Esophagus squamous epithelium (tissue), 5 donors: Measurements from ENCODE around the gene CCNT1. TPM values are rescaled to one million over a fixed set of nuclear protein-coding genes. Genes with fewer than 3 reads are reported as not detected.
"Not testable (repeated sequence)": the region's sequence is repeated elsewhere in the genome, so short reads cannot be mapped to it uniquely, and the experiment has no call there.

Experiments
- DNase-seq: peaks from one replicate; lab custom pipeline; 2025; lab: John Stamatoyannopoulos, UW
- H3K27ac ChIP-seq, 4 donors: fragments of 200-600 bp; sonication (generic); one replicate each; pipeline ENCODE4 v1.5.1; 2016 to 2019; ENCODE audit warnings: mild to moderate bottlenecking in 1 of 4
- H3K27me3 ChIP-seq, 4 donors: fragments of 200-600 bp; sonication (generic); 1 replicate in 3 of 4; 2 replicates in 1 of 4; pipeline versions ENCODE4 v1.5.1 to v1.6.0; 2017 to 2021; ENCODE audit warnings: antibody characterized with exemption in 1 of 4
- H3K36me3 ChIP-seq, 3 donors: fragments of 200-600 bp; sonication (generic); one replicate each; pipeline ENCODE4 v1.5.1; 2016 to 2019
- H3K4me1 ChIP-seq, 3 donors: fragments of 200-600 bp; sonication (generic); one replicate each; pipeline ENCODE4 v1.5.1; 2017 to 2019
- H3K4me3 ChIP-seq, 4 donors: fragments of 200-600 bp; sonication (generic); 1 replicate in 3 of 4; 2 replicates in 1 of 4; pipeline ENCODE4 v1.5.1; 2016 to 2019; ENCODE audit warnings: mild to moderate bottlenecking in 2 of 4, moderate library complexity in 1 of 4
- H3K9me3 ChIP-seq, 3 donors: fragments of 200-600 bp; sonication (generic); one replicate each; pipeline ENCODE4 v1.5.1; 2016 to 2019
- CTCF ChIP-seq, 6 experiments: fragments of 450-650 bp in 4 of 6; fragments of 200-600 bp in 2 of 6; sonication (generic) in 2 of 6; IDR thresholded peaks; one replicate each; pipeline ENCODE4 v1.5.1; 2016 to 2019; ENCODE audit warnings: antibody characterized with exemption in 6 of 6, mild to moderate bottlenecking in 4 of 6, moderate library complexity in 4 of 6
- POLR2A ChIP-seq, 4 donors: fragments of 450-650 bp; IDR thresholded peaks; one replicate each; pipeline ENCODE4 v1.6.1; 2017; ENCODE audit warnings: antibody characterized with exemption in 4 of 4, mild to moderate bottlenecking in 4 of 4, moderate library complexity in 3 of 4
- WGBS, 2 donors: methylation state at CpG; one replicate each; pipeline ENCODE4 v1.1.5; 2018; 5-methylcytosine and 5-hydroxymethylcytosine counted together
- intact Hi-C: fragments of 100-400 bp; cut with DNase I; formaldehyde crosslinking; loops from one replicate; pipeline ENCODE4 v1.15.0; 2022
- total RNA-seq, 4 donors: library from RNA; depleted of rRNA; stranded (reverse); fragments of >200 nt; gene quantifications; one replicate each; pipeline ENCODE4 v1.1.0, GENCODE V29; 2016
- donor health status: DM: yes; HTN: yes; CAD: no.

Gene CCNT1
- total RNA-seq, 4 donors from 2014 or later = 16.2 to 23.3 (median 18.5) TPM

GRCh38 chr12:48728807-48729206, 12.3 kb upstream of the CCNT1 start:
- WGBS, 2 donors = 68 to 76% methylated on average over 5 of the region's 5 CpGs
- intact Hi-C loops = no loop called here
- Histone ChIP-seq H3K4me3 (no peak overlapping the region), H3K9me3 (no peaks in the 10 kb centered on the region), H3K27me3 (no peaks in the 10 kb centered on the region), H3K36me3 (no peaks in the 10 kb centered on the region), H3K27ac (no peak overlapping the region), H3K4me1 (no peaks in the 10 kb centered on the region)
- TF ChIP-seq POLR2A (IDR thresholded peaks at IDR 0.05) (no peak), CTCF (IDR thresholded peaks at IDR 0.05) (no peak)
- DNase-seq = no peak

GRCh38 chr12:48720737-48721136, 4.2 kb upstream of the CCNT1 start:
- DNase-seq, H3K27me3 ChIP-seq, H3K36me3 ChIP-seq, intact Hi-C loops, H3K27ac ChIP-seq, H3K4me3 ChIP-seq: not testable (repeated sequence)
- H3K9me3 ChIP-seq = peaks cover 0 to 19% (median 8%) of the 10 kb centered on the region in 3 donors
- 96 to 100% methylated on average over 1 of the region's 1 CpG for WGBS, 2 donors
- peaks cover 0 to 12% (median under 1%) of the 10 kb centered on the region in 3 donors for H3K4me1 ChIP-seq

- H3K27ac ChIP-seq, H3K4me3 ChIP-seq, intact Hi-C loops, DNase-seq, H3K27me3 ChIP-seq, H3K36me3 ChIP-seq: not testable (repeated sequence)
- 64 to 79% methylated on average over 2 of the region's 2 CpGs for WGBS, 2 donors
- Histone ChIP-seq H3K9me3 (peaks cover 0 to 19% (median 8%) of the 10 kb centered on the region in 3 donors), H3K4me1 (peaks cover 3 to 17% (median 6%) of the 10 kb centered on the region in 3 donors)
These were observed 3.7 kb upstream of the CCNT1 start for GRCh38 chr12:48720171-48720570.

GRCh38 chr12:48719002-48719401, 2.5 kb upstream of the CCNT1 start:
- WGBS, 2 donors = 76 to 83% methylated on average over 4 of the region's 4 CpGs
- H3K27ac ChIP-seq, H3K4me3 ChIP-seq, H3K27me3 ChIP-seq, H3K36me3 ChIP-seq, DNase-seq, intact Hi-C loops: not testable (repeated sequence)
- Histone ChIP-seq H3K9me3 (peaks cover 0 to 19% (median 8%) of the 10 kb centered on the region in 3 donors), H3K4me1 (peaks cover 8 to 29% (median 18%) of the 10 kb centered on the region in 3 donors)

DNA sequence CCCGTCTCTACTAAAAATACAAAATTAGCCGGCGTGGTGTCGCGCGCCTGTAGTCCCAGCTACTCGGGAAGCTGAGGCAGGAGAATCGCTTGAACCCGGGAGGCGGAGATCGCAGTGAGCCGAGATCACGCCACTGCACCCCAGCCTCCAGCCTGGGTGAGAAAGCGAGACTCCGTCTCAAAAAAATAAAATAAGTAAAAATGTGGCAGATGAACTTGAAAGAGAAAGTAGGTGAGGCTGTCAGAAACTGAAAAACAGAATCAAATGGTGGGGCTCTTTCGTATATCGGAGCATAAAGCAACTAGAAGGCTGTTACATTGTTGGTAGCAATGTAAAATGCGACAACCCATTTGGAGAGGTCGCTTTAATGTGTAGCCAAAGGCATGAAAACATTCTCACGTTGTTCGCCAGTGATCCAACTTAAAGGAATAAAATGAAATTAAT, 767 bp upstream of the CCNT1 start:
- Histone ChIP-seq H3K9me3 (peaks cover 0 to 19% (median 8%) of the 10 kb centered on the region in 3 donors), H3K27me3 (no peaks in the 10 kb centered on the region), H3K4me1 (peaks cover 8 to 45% (median 25%) of the 10 kb centered on the region in 3 donors), H3K4me3 (peak overlapping the region; percentile 41 to 93 (median 86)), H3K27ac (peak overlapping the region; percentile 88 to 99 (median 96)), H3K36me3 (peaks cover 0 to 26% (median 0%) of the 10 kb centered on the region in 3 donors)
- intact Hi-C loops = no loop called here
- no peak for DNase-seq
- WGBS, 2 donors = 10 to 27% methylated on average over 7 to 16 of the region's 21 CpGs
- TF ChIP-seq CTCF (IDR thresholded peaks at IDR 0.05) (no peak), POLR2A (IDR thresholded peaks at IDR 0.05) (no peak)

DNA sequence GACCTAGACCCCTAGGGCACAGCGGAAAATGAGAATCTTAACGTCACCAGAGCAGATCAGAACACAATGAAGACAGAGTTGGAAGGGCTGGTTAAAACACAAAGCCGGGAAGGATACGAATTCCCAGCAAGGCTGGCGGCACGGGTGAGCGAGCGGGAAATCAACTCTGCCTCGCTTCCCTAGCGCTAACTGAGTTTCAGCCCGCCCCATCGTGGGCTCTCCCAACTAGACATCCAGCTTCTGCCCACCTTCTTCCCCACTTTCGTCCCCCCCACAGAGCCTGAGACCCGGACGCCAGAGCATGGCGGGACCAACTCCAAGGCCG, 377 bp downstream of the CCNT1 start:
- peaks cover 0 to 16% (median 8%) of the 10 kb centered on the region in 3 donors for H3K9me3 ChIP-seq
- peaks cover 0 to 37% (median 3%) of the 10 kb centered on the region in 3 donors for H3K36me3 ChIP-seq
- WGBS, 2 donors = 0 to 3% methylated on average over 6 to 15 of the region's 17 CpGs
- peaks cover 8 to 55% (median 25%) of the 10 kb centered on the region in 3 donors for H3K4me1 ChIP-seq
- TF ChIP-seq POLR2A (IDR thresholded peaks at IDR 0.05) = no peak
- TF ChIP-seq CTCF (IDR thresholded peaks at IDR 0.05) = no peak
- H3K27ac ChIP-seq = peak overlapping the region; percentile 88 to 99 (median 96)
- DNase-seq = no peak
- H3K4me3 ChIP-seq = peak overlapping the region; percentile 41 to 93 (median 86)
- H3K27me3 ChIP-seq = no peaks in the 10 kb centered on the region
- intact Hi-C loops = no loop called here

- Histone ChIP-seq H3K27me3 (no peaks in the 10 kb centered on the region), H3K36me3 (peaks cover 0 to 70% (median 3%) of the 10 kb centered on the region in 3 donors), H3K4me1 (peaks cover 8 to 86% (median 25%) of the 10 kb centered on the region in 3 donors), H3K4me3 (no peak overlapping the region), H3K27ac (no peak overlapping the region), H3K9me3 (no peaks in the 10 kb centered on the region)
- TF ChIP-seq POLR2A (IDR thresholded peaks at IDR 0.05) (no peak), CTCF (IDR thresholded peaks at IDR 0.05) (no peak)
- intact Hi-C loops = no loop called here
- WGBS, 2 donors = 92% methylated on average over 5 to 10 of the region's 10 CpGs
- no peak for DNase-seq
These were observed 4.3 kb downstream of the CCNT1 start for GRCh38 chr12:48712209-48712608.

DNA sequence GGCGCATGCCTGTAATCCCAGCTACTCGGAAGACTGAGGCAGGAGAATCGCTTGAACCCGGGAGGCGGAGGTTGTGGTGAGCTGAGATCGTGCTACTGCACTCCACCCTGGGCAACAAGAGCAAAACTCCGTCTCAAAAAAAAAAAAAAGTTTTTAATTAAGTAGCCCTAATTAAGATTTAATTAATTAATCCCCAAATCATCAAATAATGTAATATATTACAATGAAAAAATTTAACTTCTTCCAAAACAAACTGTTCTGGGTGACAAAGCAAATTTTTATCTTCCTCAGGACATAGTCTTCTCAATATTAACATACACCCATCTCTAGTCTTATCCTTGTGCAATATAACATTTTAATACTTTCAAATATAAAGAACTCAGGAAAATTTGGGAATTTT, 17.7 kb downstream of the CCNT1 start:
- H3K4me1 ChIP-seq, intact Hi-C loops, H3K27me3 ChIP-seq, H3K4me3 ChIP-seq, DNase-seq, H3K27ac ChIP-seq, H3K9me3 ChIP-seq: not testable (repeated sequence)
- peaks cover 0 to 99% (median 12%) of the 10 kb centered on the region in 3 donors for H3K36me3 ChIP-seq
- WGBS, 2 donors = 89 to 97% methylated on average over 7 of the region's 7 CpGs
